SHP77 (cell line): Measurements from ENCODE around the gene OR13C3.
"Not testable (repeated sequence)": the region's sequence is repeated elsewhere in the genome, so short reads cannot be mapped to it uniquely, and the experiment has no call there.

Source experiments
- DNase-seq, 2 experiments: peaks; one replicate each; lab custom pipeline; 2025; lab: John Stamatoyannopoulos, UW

Gene OR13C3

GRCh38 chr9:104536756-104537155, at the start of gene OR13C3:
OR13C3 (minus strand) TSS chr9:104536856; CDS start chr9:104536723, 133 bp downstream.
- DNase-seq: no peak

GRCh38 chr9:104580562-104580961, 43.9 kb upstream of the OR13C3 start:
- DNase-seq: no peak

- no peak for DNase-seq
Measured at GRCh38 chr9:104577263-104577662, 40.6 kb upstream of the OR13C3 start.

- DNase-seq: no peak
Measured at GRCh38 chr9:104575456-104575855, 38.8 kb upstream of the OR13C3 start.

GRCh38 chr9:104572612-104573011, 36.0 kb upstream of the OR13C3 start:
- no peak for DNase-seq

- no peak for DNase-seq
Measured at GRCh38 chr9:104568868-104569267, 32.2 kb upstream of the OR13C3 start, which contains the start of gene OR13C8. OR13C8 (plus strand) TSS chr9:104569168; CDS start chr9:104569168, 0 bp downstream.

- DNase-seq: no peak
Measured at GRCh38 chr9:104564358-104564757, 27.7 kb upstream of the OR13C3 start.

GRCh38 chr9:104556830-104557634, 20.4 kb upstream of the OR13C3 start:
- DNase-seq: no peak

- no peak for DNase-seq
Measured at GRCh38 chr9:104555521-104555920, 18.9 kb upstream of the OR13C3 start.

- DNase-seq: no peak
Measured at GRCh38 chr9:104553261-104553660, 16.6 kb upstream of the OR13C3 start.

GRCh38 chr9:104544644-104545043, 8.0 kb upstream of the OR13C3 start:
- no peak for DNase-seq

- no peak for DNase-seq
Measured at GRCh38 chr9:104539275-104539674, 2.6 kb upstream of the OR13C3 start.

- DNase-seq: no peak
Measured at GRCh38 chr9:104527109-104527508, 9.5 kb downstream of the OR13C3 start, which contains the start of gene OR13C4. OR13C4 (minus strand) TSS chr9:104527209; CDS start chr9:104527209, 0 bp downstream.

- not testable (repeated sequence) for DNase-seq
Measured at GRCh38 chr9:104520241-104520640, 16.4 kb downstream of the OR13C3 start.

GRCh38 chr9:104514901-104515300, 21.8 kb downstream of the OR13C3 start:
- DNase-seq: no peak

- DNase-seq: no peak
Measured at GRCh38 chr9:104506565-104506964, 30.1 kb downstream of the OR13C3 start.

- no peak for DNase-seq
Measured at GRCh38 chr9:104503963-104504362, 32.7 kb downstream of the OR13C3 start, which contains the start of gene OR13F1. OR13F1 (plus strand) TSS chr9:104504263; CDS start chr9:104504263, 0 bp downstream.

- DNase-seq: no peak
Measured at GRCh38 chr9:104503440-104503839, 33.2 kb downstream of the OR13C3 start.

GRCh38 chr9:104494808-104495207, 41.8 kb downstream of the OR13C3 start:
- peak in 1 of 2 experiments; percentile 6 for DNase-seq
